NCI-H146 treated with DMSO at 0.1 percent for 48 hours (cell line): ENCODE data around the gene ATP8A1.

Experiments
- DNase-seq: peaks from one replicate; lab custom pipeline; 2025; ENCODE audit not compliant: unreplicated experiment; lab: John Stamatoyannopoulos, UW

ATP8A1 gene

DNA sequence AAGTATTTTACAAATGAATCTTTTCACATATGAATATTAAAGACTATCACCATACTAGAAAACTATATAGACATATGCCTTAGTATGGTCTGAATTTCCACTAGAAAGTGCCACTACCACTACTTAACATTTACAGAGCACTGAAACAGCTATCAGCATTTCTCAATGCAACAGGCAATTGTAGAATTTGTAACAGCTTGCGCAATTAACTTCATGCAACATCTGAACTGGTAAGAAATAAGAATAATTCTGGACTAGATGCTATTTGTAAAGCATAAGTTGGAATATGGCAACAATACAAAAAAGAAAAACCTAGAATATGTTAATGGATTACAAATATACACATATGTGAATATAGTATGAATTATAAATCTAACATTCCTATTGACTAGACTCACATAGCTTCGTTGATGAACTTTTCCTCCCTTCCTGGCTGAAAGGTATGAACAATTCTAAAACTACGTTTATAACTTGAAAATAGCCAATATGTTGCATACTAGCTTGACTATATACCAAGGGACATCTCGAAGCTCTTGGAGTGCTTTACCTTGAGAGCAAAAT is 82.0 kb downstream of the ATP8A1 start:
- no peak for DNase-seq

DNA sequence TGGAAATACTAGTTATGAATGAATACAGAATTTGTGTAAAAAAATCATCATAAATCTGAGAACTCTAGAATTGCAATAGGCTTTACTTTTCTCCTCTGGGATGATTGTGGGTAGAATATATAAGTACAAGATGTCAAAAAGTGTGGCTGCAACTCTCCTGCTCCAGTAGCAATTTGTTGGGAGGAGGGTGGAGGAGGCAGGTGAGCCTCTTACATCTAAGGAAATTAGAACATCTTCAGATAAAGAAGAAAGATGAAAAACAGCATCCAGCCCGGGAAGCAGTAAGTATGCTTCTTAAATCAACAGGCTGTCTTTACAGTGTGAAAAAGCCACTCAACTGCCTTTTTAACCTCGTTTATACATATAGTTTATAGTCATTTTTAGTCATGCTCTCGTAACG is 83.7 kb downstream of the ATP8A1 start:
- no peak for DNase-seq

DNA sequence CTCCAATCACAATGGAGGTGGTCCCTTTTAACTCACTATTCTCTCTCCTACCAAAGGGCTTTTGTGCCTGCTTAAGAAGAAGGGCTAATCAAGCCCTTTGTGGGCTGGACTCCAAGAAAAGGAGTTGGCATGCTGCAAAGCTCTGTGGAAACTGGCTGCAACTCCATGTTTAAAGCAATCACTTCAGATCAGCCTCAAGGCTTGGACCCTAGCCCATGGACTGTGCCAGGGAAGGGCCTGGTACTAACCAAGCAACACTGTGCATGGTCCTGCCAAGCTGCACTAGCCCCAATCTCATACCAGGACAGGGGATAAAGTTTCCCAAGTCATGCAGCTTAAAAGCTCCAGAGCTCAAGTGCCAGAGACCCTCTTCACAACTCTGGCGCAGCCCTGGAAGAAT is 86.7 kb downstream of the ATP8A1 start:
- no peak for DNase-seq

DNA sequence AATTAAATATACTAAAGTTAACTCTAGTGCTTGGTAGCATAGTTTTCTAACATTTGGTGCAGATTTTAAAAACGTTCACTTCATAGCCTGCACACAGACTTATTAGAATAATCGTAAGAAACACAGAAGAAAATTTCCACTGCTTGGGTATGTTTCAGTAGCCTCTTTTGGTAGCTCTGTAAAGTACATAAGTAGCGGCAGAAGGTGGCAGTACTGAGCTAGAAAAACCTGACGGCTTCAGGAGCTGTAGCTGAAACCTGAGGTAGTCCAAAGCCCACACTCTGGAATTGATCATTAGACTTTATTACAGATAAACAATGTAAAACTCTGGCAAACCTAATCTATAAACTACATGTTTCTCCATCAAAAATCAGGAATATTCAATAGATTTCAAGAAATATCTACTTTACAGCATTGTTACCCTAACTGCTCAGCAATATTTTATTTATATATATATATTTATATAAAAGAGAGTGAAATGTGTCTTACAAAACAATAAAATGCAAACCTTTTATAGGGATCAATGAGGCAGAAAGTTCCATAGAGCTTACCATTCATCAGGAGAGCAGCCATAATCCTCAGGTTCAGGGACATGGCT is 88.2 kb downstream of the ATP8A1 start:
- peak; percentile 11 for DNase-seq

DNA sequence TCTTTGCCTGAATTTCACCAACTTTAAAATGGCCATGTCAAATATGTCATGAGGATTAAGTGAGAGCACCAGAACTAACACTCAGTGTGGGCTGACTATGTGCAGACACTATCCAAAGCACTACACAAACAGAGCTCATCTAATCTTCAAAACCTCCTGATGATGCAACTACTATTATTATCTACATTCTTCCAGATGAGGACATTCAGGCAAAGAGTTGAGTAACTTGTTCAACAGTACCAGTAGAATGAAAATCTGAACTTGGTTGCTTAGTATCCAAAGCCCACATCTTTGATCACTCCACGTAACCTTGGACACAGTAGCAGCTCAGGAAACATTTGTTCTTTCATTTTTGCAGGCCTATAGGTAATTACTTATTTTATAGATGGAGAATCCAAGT is 90.1 kb downstream of the ATP8A1 start:
- DNase-seq = no peak

DNA sequence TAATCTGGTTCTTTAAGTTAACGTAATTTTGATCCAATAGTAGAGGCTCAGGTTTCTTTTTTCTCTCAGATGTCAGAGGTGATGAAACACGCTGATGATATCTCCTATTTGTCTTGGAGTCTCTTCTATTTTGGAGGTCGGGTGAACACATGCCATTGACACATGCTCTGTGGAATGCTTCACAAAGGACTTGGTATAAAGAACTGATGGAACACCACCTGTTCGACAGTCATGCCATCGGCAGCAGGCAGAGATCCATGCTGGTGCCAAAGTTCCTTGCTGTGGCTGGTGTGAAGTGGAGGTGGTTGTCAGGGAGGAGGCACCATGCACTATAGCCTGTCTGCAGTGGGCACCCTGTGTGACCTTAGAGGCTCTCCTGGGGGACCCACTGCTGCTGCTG is 94.9 kb downstream of the ATP8A1 start:
- DNase-seq = no peak

DNA sequence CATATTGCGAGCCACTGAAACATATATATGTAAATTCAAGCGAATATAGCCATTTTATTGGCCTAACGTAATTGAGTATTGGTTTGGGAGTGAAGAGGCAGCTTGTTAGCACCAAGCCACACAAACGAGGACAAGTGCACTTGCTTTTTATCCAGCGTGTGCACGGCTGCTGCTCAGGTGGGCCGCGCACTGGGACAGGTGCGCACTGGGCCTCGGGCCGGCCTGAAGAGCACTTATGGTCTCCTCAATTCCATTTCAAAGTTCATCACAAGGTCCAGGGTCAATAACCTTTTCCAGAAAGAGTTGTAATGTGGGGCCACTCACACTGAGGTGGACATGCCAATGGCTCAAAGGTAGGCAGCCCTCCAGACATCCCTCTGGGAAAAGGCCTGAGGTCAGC is 95.9 kb downstream of the ATP8A1 start:
- DNase-seq = no peak

DNA sequence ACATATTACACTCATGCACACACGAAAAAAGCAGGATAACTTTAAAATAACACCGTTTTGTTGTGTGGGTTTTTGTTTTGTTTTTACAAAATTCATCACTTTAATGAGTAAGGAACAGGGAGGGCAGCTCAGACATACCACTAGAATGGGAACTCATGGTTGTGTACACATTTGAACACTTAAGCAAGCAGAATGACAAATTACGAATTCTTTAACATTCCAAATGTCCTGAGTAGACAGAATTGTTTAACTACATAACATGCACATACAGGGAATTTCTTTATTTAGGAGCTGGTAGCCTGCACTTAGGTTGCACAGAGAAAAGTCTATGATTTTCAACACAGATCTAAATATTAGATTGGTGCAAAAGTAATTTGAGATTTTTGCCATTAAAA is 96.4 kb downstream of the ATP8A1 start:
- DNase-seq = no peak

DNA sequence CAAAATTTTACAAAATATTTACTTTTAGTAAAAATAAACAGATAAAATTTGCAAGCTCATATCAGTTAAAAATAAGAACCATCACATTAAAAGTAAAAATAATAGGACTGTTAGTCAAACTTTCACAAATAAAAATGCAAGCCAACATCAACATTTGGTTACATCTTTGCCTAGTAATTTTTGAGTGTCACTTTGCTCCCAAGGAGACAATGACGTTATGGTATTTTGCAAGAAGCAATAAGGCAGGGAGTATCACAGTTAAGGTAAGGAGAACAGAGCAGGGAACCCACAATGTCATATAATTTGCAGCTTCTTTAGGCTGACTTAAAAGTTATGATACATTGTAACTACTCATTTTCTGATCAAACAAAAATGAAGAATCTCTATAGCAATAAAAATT is 98.7 kb downstream of the ATP8A1 start:
- no peak for DNase-seq

DNA sequence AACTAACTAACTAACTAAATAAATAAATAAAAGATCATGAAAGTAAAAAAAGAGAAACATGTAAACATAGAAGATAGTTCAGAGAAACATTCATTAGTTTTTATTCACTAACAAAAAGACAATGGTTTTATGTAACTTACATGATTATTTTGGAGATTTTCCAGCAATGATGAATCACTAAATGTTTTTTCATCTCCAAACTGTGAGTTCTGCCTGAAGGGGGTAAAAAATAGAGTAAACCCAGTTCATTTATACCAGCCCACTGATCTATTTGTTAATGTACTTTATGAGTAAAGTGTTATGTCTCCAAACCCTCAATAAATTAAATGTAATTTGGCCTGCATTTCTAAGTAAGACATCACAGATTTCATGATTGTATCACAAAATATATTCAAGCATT is 101.1 kb downstream of the ATP8A1 start:
- no peak for DNase-seq

DNA sequence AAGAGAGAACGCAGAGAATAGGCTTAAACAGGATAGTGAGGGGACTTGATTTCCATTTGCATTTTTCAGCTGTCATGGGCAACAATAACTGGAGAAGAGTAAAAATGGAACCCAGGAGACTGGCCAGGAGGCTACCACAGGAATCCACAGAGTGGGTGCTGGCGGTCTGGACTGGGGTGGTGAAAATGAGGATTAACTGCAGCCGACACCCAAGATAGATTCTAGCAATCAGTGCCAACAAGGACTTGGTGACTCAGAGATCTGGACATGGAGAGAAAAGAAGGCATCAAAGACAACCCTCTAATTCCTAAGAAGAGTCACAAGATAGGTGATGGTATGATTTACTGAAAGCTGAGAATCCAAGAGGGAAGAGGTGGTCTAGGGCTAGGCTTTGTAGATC is 102.8 kb downstream of the ATP8A1 start:
- no peak for DNase-seq

DNA sequence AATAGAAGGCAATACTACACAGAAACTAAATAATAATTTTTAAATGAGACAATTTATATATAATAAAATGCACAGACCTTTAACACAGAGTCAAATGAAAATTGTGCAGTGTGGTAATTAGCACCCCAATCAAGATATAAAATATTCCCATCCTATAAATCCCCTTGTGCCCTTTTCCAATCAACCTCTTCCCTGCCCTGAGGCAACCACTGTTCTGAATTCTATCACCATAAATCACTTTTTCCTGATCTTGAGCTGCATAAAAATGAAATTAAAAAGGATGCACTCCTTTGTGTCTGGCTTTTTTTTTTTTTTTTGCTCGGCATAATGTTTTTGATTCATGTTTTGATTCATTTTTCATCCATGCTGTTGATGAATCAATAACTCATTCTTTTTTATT is 107.0 kb downstream of the ATP8A1 start:
- DNase-seq = no peak

DNA sequence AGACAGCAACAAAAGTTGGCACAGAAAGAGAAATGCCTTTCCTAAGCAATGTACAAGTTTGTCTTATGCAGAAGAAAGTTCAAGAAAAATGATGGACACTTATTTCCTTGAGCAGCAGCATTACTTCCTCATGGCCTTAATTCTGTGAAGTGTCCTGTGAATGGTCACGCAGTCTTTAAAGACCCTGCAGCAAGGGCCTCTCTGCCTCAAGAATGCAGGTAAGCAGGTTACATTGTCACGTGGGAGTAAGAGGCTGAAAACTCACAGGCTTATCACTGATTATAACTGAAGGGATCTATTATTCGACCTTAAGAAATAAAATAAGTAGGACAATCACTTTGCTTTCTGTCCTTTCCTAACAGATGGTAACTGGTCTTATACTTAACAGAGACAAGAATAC is 109.1 kb downstream of the ATP8A1 start:
- no peak for DNase-seq

DNA sequence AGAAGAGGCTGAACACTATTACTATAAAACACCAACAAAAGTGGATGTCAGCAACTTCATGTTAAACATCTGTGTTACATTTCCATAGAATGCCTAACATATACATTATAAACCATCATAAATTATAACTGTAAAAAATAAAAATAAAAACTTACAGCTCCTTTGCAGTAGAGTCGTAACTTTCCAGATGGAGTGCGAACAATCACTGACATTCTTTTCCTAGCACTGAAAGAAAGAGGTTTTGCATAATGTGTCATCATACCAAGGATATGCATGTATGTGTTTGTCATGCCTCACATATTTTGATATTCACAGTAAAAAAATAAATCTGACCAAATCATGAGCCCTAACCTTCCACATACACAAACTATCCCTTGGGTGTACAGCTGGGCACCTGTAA is 113.1 kb downstream of the ATP8A1 start:
- DNase-seq = no peak

DNA sequence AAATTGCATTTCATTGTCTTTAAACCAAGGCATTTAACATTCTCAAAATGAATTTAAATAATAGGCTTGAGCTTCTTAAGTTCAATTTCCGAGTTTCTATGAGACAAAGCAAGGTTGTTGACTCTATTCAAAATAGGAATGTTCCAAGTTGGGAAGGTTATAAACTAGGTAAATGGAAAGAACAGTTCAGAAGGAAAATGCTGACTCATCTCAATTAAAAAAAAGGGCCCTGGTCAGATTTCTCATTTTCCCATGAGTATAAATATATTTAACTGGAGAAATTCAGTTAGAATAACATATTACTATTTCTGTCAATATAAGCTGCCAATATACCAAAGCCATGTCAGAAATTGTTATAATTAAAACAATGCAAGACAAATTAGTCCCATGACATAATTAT is 113.8 kb downstream of the ATP8A1 start:
- no peak for DNase-seq

DNA sequence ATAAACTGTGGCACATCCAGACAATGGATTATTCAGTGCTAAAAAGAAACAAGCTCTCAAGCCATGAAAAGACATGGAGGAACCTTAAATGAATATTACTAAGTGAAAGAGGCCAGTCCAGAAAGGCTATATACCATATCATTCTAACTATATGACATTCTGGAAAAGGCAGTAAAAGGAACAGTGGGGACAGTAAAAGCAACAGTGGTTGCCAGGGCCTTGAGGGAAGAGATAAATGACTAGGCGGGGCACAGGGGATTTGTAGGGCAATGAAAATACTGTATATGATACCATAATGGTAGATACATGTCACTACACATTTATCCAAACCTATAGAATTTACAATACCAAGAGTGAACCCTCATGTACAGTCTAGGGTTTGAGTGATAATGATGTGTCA is 115.3 kb downstream of the ATP8A1 start:
- no peak for DNase-seq

DNA sequence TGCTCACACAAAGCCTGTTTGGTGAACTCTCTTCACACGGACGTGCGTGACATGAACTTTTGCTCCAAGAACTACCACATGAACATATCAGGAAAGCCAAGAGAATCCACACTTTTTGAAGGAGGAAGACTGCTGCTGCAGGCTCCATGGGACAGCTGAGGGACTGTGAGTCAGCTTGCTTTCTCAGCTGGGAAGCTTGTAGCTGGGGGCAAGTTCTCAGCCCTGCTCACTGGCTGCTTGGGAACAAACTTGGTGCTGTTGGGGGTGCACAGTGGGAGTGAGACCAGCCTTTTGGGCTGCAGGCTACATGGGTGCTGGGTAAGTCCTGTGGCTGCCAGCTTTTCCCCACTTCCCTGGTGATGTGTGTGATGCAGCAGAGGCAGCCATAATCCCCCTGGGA is 123.9 kb downstream of the ATP8A1 start:
- no peak for DNase-seq

DNA sequence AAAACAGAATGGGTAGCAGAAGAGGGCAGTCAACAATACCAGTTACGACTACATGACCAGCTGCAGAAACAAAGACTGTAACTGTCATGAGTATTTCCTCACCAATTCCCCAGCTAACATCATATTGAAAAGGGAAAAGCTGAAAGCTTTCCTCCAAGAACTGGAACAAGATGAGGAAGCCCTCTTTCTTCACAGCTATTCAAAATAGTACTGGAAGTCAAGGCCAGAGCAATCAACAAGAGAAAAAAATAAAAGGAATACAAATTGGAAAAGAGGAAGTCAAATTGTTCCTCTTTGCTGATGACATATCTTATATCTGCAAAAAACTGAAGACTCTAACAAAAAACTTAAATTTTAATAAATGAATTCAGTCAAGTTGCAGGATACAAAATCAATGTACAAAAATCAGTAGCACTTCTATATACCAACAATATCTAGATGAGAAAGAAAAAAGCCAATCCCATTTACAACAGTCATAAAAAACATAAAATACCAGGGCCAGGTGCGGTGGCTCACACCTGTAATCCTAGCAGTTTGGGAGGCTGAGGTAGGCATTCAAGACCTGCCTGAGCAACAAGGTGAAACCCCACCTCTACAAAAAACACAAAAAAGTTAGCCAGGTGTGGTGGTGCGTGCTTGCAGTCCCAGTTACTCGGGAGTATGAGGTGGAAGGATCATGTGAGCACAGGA is 125.4 kb downstream of the ATP8A1 start:
- DNase-seq = no peak

DNA sequence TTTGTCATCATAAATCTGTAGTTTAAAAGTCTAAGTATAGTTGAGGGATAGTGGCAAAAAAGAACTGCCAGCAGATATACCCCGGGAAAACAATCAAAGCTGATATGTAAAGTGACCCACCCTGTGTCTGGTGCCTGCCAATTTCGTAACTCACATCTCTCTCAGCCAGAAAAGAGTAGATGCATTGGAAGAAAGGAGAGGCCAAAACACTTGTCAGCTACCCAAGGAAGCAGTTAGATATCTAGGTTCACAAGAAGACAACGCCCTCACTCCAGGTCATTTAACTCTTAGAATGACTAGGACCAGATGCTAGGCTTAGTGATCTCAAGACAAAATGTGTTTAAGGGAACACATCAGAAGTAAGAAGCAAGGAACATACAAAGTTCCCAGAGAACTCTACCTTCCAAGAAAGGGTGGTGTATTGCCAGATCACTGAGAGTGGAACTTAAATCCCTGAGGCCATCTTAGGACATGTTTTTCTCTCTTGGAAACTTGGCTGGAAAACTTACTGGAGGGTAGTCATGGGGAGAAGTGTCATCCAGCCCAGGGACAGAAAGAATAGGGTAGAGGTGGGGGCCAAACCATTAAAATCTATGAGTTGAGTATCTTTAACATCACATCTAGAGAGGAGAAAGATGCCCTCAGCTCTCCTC is 133.7 kb downstream of the ATP8A1 start:
- DNase-seq = no peak

DNA sequence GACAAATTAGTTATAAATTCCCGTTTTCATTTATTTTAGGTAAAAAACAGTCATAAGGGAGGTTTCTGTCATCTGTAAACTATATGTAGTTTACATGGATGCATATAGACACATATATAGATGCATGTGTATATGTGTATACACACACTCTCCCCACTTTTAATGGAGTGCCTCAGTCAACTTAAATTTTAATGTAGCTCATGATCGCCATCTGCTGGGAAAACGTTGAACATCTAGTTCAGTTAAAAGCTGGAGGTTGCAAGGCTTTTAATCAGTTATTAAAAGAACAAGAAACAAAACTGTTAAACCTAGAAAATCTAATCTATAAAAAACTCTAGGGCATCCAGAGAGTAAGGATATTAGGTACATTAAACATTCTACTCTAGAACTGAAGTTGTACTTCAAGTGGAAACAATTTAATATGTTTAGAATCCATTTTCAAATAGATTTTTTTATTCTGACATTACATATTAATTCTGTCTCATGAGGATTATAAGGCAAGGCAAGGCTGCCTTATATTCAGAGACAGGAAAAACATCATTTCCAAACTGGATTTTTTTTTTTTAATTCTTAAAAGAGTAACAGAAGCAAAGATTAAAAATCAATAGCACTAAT is 137.0 kb downstream of the ATP8A1 start:
- peak; percentile 1 for DNase-seq

DNA sequence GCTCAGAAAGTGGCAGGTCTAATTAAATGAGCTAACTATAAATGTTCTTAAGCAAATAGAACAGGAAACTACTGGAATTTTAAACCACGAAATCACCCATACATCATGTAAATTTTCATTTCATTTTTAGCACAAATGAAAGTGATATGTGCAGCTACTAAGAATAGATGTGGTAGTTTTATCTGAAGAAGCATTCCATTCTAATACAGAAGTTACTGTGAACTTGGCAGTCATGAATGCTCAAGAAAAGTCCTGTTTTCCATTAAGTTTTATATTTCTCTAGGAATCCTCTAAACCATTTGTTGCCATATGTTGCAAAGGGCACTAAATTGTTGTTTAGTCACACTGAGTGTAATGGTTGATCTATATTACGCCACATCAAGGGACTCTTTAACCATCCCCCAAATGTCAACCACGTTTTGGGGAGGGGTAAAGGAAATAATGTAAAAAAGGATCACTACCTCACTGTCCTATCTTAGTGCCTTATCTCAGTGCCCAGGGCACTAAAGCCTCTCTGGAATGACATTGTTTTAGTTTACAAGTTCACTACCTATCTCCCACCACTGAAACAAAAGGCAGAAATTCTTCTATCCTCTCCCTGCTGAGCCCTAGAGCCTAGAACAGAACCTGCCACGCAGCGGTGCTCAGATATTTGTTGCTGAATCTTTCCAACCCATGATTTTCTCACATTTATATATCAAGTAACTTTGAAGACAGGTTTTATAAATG is 141.6 kb downstream of the ATP8A1 start:
- no peak for DNase-seq
